NOMO-1 treated with DMSO at 0.1 percent for 48 hours (cell line): ENCODE measurements around the gene NUP35.
"Not testable (repeated sequence)": the region's sequence is repeated elsewhere in the genome, so short reads cannot be mapped to it uniquely, and the experiment has no call there.

ENCODE experiments used
- DNase-seq: peaks from one replicate; lab custom pipeline; 2025; ENCODE audit not compliant: unreplicated experiment; lab: John Stamatoyannopoulos, UW

The NUP35 gene

GRCh38 chr2:183126635-183127034 is 2.4 kb downstream of the NUP35 start:
- no peak for DNase-seq

GRCh38 chr2:183134016-183134415 is 9.8 kb downstream of the NUP35 start:
- DNase-seq: no peak

GRCh38 chr2:183148955-183149354 is 24.7 kb downstream of the NUP35 start:
- DNase-seq: no peak

GRCh38 chr2:183149489-183149888 is 25.2 kb downstream of the NUP35 start:
- DNase-seq: no peak

- DNase-seq: not testable (repeated sequence)
These were observed 28.0 kb downstream of the NUP35 start for GRCh38 chr2:183152280-183152679.

- no peak for DNase-seq
These were observed 29.7 kb downstream of the NUP35 start for GRCh38 chr2:183153967-183154366.

- DNase-seq: peak; percentile 16
These were observed 30.5 kb downstream of the NUP35 start for GRCh38 chr2:183154772-183155171.

GRCh38 chr2:183157131-183157530 is 32.9 kb downstream of the NUP35 start:
- no peak for DNase-seq

- no peak for DNase-seq
These were observed 38.1 kb downstream of the NUP35 start for GRCh38 chr2:183162362-183162761.

- DNase-seq: no peak
These were observed 39.8 kb downstream of the NUP35 start for GRCh38 chr2:183163821-183164649.

GRCh38 chr2:183164650-183165015 is 40.4 kb downstream of the NUP35 start:
- DNase-seq: no peak

- no peak for DNase-seq
These were observed 42.0 kb downstream of the NUP35 start for GRCh38 chr2:183166210-183166609.

- DNase-seq: not testable (repeated sequence)
These were observed 42.7 kb downstream of the NUP35 start for GRCh38 chr2:183166976-183167375.

GRCh38 chr2:183172220-183172887 is 48.1 kb downstream of the NUP35 start:
- DNase-seq: no peak

GRCh38 chr2:183179156-183179555 is 54.9 kb downstream of the NUP35 start:
- no peak for DNase-seq

- DNase-seq: no peak
These were observed 61.3 kb downstream of the NUP35 start for GRCh38 chr2:183185534-183185933.

- no peak for DNase-seq
These were observed 62.1 kb downstream of the NUP35 start for GRCh38 chr2:183186296-183186695.

- DNase-seq: no peak
These were observed 62.5 kb downstream of the NUP35 start for GRCh38 chr2:183186766-183187165.

- no peak for DNase-seq
These were observed 68.1 kb downstream of the NUP35 start for GRCh38 chr2:183192343-183192742.

- no peak for DNase-seq
These were observed 69.7 kb downstream of the NUP35 start for GRCh38 chr2:183193904-183194303.

GRCh38 chr2:183195397-183195796 is 71.2 kb downstream of the NUP35 start:
- DNase-seq: no peak

- DNase-seq: no peak
These were observed 71.8 kb downstream of the NUP35 start for GRCh38 chr2:183195998-183196409.
